Lower leg skin (tissue), 4 donors: Measurements from ENCODE around the gene BACE1-AS. TPM values are rescaled to one million over a fixed set of nuclear protein-coding genes. Genes with fewer than 3 reads are reported as not detected.

Experiments
- DNase-seq, 2 donors: peaks; one replicate each; pipeline ENCODE4 v3.0.0-alpha.2; 2019; ENCODE audit warnings: low spot score in 2 of 2
- H3K4me3 ChIP-seq: fragments of 200-600 bp; sonication (generic); 2 replicates; pipeline ENCODE4 v1.5.1; 2017; ENCODE audit warnings: mild to moderate bottlenecking, low read depth; ENCODE audit not compliant: poor library complexity, severe bottlenecking
- POLR2A ChIP-seq, 2 donors: fragments of 450-650 bp; IDR thresholded peaks; one replicate each; pipeline ENCODE4 v1.6.1; 2016 to 2017; ENCODE audit warnings: antibody characterized with exemption in 2 of 2, mild to moderate bottlenecking in 1 of 2, moderate library complexity in 1 of 2
- WGBS, 2 donors: methylation state at CpG; one replicate each; pipeline ENCODE4 v1.1.5; 2018; 5-methylcytosine and 5-hydroxymethylcytosine counted together
- intact Hi-C: fragments of 100-400 bp; cut with DNase I; formaldehyde crosslinking; loops from one replicate; pipeline ENCODE4 v1.15.0; 2023; ENCODE audit warnings: low total_unique reads
- total RNA-seq, 4 donors: library from RNA; depleted of rRNA; stranded (reverse); fragments of >200 nt; gene quantifications; one replicate each; pipeline ENCODE4 v1.1.0, GENCODE V29; 2016
- TF ChIP-seq, protein P1 (sequence below), 3 donors: fragments of 450-650 bp; IDR thresholded peaks; one replicate each; pipeline ENCODE4 v1.5.1; 2016; ENCODE audit warnings: antibody characterized with exemption in 3 of 3, mild to moderate bottlenecking in 3 of 3, moderate library complexity in 2 of 3

BACE1-AS gene
- total RNA-seq, 4 donors from 2014 or later: 2.7 to 5.8 (median 4.2) TPM

DNA sequence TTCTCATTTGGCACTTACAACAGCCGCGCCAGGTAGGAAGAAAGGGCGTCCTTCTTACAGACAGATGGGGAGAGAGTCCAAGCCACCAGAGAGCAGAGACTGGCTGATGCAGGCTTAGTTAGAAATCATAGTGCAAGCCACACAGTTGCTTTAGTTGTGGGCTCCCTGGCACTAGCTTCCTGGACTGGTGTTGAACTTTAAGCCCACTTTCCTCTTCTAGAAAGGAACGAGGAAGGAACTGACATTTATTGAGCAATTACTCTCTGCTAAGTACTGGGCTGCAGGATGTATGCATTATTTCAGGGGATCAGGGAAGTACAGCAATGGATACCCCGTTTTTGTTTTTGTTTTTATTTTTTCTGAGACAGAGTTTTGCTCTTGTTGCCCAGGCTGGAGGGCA lies 21.9 kb downstream of the BACE1-AS start:
- intact Hi-C loops: no loop called here

DNA sequence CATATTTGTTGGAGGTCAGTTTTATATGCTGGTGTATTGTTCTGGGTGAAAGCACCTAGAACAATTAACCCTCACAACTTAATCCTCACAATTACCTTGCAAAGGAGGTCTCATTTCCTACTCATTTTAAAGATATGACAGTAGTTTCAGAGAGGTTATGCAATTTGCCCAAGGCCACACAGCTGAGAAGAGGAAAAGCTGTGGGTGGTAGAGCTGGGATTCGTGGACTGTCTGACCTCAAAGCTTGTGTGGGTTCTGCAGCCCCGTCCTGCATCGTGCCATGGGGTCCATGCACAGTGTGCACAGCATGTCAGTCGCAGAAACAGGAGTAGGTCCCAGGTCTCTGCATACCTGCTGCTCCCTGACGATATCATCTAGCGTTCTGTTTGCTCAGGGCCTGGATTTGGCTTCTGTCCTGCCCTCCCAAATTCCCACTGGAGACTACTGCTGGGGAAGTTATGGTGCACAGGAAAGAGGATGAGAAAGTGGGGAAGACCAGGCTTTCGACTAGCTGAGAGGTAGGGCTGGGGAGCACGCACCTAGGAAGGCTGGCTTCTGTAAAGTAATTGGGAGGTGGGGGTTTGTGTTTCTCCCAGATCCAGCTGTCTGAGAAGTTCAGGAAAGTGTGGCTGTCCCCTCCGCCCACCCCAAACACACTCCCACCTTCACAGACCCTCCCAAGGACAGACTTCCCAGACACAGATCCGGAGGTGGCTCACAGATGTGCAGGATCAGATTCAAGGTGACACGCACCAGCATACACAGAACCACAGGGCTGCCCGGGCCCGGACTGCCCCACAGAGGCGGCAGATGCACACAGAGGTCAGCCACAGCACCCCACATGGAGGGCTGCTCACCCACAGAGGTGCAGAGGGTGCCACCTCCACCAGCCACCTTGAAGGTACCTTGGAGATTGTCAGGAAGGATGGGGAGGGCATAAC lies 23.0 kb downstream of the BACE1-AS start:
- no peak for DNase-seq
- WGBS, 2 donors: 85 to 87% methylated on average over 13 to 14 of the region's 14 CpGs
- no peak overlapping the region for H3K4me3 ChIP-seq
- intact Hi-C loops: no loop called here
- TF ChIP-seq, protein P1, sequence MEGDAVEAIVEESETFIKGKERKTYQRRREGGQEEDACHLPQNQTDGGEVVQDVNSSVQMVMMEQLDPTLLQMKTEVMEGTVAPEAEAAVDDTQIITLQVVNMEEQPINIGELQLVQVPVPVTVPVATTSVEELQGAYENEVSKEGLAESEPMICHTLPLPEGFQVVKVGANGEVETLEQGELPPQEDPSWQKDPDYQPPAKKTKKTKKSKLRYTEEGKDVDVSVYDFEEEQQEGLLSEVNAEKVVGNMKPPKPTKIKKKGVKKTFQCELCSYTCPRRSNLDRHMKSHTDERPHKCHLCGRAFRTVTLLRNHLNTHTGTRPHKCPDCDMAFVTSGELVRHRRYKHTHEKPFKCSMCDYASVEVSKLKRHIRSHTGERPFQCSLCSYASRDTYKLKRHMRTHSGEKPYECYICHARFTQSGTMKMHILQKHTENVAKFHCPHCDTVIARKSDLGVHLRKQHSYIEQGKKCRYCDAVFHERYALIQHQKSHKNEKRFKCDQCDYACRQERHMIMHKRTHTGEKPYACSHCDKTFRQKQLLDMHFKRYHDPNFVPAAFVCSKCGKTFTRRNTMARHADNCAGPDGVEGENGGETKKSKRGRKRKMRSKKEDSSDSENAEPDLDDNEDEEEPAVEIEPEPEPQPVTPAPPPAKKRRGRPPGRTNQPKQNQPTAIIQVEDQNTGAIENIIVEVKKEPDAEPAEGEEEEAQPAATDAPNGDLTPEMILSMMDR (IDR thresholded peaks at IDR 0.05): no peak
- TF ChIP-seq POLR2A (IDR thresholded peaks at IDR 0.05): no peak

More for the DNA sequence above, 21.9 kb downstream of the BACE1-AS start:
- no peak overlapping the region for H3K4me3 ChIP-seq
- 80 to 81% methylated on average over 5 of the region's 5 CpGs for WGBS, 2 donors
- DNase-seq: no peak
- TF ChIP-seq, protein P1 (IDR thresholded peaks at IDR 0.05): no peak
- no peak for TF ChIP-seq POLR2A (IDR thresholded peaks at IDR 0.05)

DNA sequence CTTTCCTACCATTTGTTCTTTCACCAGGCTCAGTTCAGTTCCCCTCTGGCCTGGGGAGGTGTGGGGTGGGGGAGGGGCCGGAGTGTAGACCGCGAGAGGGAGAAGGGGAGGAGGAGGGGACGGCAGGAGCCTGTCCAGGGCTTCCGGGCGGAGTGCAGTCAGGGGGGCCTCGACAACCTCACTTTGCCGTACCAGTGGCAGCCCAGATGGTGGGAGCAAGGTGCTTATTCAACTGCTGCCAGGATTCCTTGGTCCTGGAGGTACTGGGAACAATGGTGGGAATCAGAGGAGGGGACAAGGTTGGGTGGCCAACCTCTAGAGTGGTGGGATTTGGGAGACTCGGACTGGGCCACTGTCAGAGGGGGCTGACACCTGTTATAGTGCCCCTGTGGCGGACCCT lies 23.7 kb downstream of the BACE1-AS start:
- no peak for TF ChIP-seq POLR2A (IDR thresholded peaks at IDR 0.05)
- TF ChIP-seq, protein P1 (IDR thresholded peaks at IDR 0.05): no peak
- intact Hi-C loops: no loop called here
- no peak for DNase-seq
- H3K4me3 ChIP-seq: no peak overlapping the region
- 30 to 32% methylated on average over 10 of the region's 10 CpGs for WGBS, 2 donors

DNA sequence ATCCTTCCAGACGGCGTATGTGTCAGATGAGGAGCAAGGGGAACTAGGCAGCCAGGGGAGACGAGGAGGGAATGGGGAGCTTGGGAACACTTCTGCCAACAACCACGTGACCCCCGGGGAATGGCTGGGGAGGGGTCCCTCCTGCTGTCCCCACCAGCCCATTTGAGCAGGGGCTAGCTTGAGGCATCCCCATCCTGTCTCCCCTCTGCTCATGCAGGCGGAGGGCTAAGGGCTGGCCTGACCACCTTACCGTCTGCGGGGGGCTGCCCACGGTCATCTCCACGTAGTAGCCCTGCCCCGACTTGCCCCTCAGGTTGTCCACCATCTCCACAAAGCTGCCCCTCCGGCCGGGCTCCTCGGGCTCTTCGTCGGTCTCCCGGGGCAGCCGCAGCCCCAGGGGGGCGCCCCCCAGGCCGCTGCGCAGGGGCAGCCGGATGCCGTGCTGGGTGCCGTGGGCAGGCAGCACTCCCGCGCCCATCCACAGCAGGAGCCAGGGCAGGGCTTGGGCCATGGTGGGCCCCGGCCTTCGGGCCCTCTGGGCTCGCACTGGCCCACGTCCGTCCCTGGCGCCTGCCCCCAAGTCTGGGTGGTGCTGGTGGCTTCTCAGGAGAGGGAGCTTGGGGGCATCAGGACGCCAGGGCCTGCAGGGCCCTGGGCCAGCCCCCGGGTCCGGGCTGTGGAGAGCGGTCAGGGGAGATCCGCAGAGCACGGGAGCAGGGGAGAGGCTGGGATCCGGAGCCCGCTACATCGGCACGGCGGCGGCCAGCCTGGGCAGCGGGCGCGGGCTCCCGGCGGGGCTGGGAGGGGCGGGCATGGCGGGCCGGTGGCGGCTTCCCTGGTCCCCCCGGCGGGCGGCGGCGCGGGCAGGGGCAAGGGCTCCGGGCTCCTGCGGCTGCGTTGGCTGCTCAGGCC lies 24.4 kb downstream of the BACE1-AS start:
- 2 to 5% methylated on average over 23 to 29 of the region's 62 CpGs for WGBS, 2 donors
- intact Hi-C loops: no loop called here
- no peak for DNase-seq
- H3K4me3 ChIP-seq: peak overlapping the region; percentile 76
- no peak for TF ChIP-seq POLR2A (IDR thresholded peaks at IDR 0.05)
- TF ChIP-seq, protein P1 (IDR thresholded peaks at IDR 0.05): no peak

DNA sequence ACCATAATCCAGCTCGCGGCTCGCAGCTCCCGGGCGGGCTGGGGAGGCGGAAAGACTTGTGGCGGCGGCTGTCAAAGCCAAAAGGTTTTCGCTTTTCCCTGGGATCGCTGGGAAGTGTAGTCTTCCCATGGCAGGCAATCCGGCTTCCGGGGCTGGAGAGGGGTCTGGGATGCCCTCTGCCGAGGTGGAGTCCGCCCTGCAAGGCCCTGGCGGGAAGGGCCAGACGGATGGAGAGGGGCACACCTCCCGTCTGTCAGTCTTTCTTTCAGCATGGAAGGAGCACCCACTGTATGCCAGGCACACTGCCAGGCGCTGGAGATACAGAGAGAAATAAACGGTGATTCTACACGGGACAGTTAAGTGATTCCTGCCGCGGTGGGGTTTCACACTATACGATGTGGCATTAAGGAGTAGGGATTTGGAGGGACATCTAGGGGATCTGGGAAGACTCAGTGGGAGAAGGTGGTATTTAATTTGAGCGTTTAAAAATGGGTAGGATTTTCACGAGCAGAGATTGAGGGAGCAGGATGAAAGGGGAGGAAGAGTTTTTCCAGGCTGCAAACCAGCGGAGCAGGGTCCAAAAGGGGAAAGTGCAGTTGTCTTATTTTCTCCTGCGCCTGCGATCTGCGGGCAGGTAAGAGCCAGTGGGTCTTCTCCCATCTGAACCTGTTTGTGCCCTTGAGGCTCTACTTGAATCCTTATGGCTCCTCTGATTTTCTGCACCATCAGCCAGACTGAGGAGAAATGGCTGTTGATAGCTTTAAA lies 25.2 kb downstream of the BACE1-AS start, which contains the start of gene BACE1:
BACE1 (minus strand) TSS at position 60 of the 765 bp plus-strand sequence. CDS start 461 bp downstream, outside the sequence.
- 3 to 13% methylated on average over 14 to 27 of the region's 29 CpGs for WGBS, 2 donors

More for the DNA sequence above, 25.2 kb downstream of the BACE1-AS start, which contains the start of gene BACE1:
- no peak for TF ChIP-seq POLR2A (IDR thresholded peaks at IDR 0.05)
- TF ChIP-seq, protein P1 (IDR thresholded peaks at IDR 0.05): no peak
- H3K4me3 ChIP-seq: peak within 1 kb of the TSS; percentile 76
- DNase-seq: peak; percentile 66 to 94
- intact Hi-C loops: no loop called here
